ENCODE results near the gene CNTNAP2.

Gene CNTNAP2

DNA sequence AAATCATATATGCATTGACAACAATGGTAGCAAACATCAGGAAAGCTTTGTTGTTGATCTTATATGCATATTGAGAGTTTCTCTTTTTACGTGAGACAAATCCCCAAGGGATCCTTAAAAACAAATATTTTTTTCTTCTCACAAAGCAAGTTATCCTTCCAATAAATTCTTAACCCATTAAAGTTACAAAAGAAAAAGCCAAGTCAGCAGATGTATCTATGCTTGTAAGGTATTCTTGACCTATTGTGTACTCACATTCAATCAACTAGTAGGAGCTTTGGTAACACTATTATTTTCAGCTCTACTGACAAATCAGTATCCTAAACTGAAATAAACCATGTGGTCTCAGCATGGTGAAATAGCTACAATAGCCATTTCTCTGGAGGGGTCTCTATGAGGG lies 586.3 kb downstream of the CNTNAP2 start:
- no peak for TF ChIP-seq JUND (IDR thresholded peaks at IDR 0.05; ENCODE audit: low read depth)
- in situ Hi-C loops (cut with HindIII; ENCODE audit: low pct_unique_long_range_greater_than_20kb, low sequenced_read_pairs), result no loop called here
- no peak for DNase-seq (ENCODE audit: low read depth in 1 of 2, low spot score in 1 of 2)

DNA sequence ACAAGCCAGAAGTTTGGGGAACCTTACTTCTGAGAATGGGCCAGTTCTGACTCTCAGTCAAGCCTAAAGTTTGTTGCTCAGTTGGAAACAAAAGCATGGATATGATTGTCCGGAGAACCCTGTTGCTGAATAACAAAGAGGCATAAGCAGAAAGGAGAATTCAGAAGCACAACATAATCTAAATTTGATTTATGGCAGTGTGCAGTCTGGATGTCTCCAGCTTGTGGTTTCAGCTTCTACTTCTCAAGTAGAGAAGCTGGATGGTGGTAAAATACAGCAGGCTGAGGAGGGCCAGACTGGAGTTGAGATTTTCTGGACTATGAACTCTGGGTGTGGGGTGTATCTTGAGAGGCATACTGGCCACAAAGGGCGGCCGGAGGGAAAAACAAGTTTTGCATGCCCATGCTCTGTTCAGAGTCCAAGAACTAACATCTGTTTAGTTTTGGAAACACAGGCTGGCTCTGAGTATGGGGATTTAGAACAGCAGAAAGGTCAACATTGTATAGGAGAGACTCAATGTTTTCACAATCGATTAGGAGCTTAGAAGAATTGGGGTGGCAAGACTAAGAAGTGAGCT lies 592.9 kb downstream of the CNTNAP2 start:
- no peak for DNase-seq (ENCODE audit: low read depth in 1 of 2, low spot score in 1 of 2)
- no peak for TF ChIP-seq JUND (IDR thresholded peaks at IDR 0.05; ENCODE audit: low read depth)
- in situ Hi-C loops (cut with HindIII; ENCODE audit: low pct_unique_long_range_greater_than_20kb, low sequenced_read_pairs), result no loop called here

DNA sequence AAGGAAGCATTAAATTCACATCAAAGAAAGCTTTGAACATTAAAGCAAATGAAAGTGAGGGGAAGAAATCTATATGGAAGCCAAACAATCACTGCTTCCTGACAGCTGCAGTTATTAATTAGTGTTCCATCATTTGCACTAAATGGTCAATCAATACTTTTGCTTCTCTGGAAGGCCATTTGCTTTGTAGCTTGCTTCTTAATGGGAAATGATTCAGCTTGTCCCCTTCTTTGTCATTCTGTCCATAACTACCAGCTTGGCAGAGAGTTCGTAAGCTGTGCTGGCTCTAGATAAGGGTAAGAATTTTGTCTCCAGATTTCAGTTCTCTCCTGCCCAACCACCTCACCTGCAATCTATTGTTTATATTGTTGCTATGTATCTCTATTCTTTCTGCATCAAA lies 596.6 kb downstream of the CNTNAP2 start:
- no peak for TF ChIP-seq JUND (IDR thresholded peaks at IDR 0.05; ENCODE audit: low read depth)
- DNase-seq (ENCODE audit: low read depth in 1 of 2, low spot score in 1 of 2), result no peak
- in situ Hi-C loops (cut with HindIII; ENCODE audit: low pct_unique_long_range_greater_than_20kb, low sequenced_read_pairs), result no loop called here

DNA sequence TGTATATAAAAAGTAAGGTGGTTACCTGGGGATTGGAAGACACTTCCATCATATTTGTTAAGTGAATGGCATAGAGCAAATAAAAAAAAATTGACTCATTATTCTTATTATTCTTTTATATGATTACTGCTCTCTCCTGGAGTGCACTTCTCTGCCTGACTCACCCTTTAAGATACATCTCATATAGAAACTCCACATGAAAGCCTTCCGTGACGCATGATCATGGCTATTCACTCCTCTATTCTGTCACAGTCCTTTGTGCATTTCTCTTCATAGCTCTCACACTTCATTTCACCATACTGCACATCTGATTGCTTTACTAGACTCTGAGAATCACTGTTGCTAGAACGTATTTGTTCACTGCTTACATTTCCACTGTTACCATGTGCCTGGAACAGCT lies 597.3 kb downstream of the CNTNAP2 start:
- no peak for TF ChIP-seq JUND (IDR thresholded peaks at IDR 0.05; ENCODE audit: low read depth)
- DNase-seq (ENCODE audit: low read depth in 1 of 2, low spot score in 1 of 2), result no peak
- in situ Hi-C loops (cut with HindIII; ENCODE audit: low pct_unique_long_range_greater_than_20kb, low sequenced_read_pairs), result no loop called here

DNA sequence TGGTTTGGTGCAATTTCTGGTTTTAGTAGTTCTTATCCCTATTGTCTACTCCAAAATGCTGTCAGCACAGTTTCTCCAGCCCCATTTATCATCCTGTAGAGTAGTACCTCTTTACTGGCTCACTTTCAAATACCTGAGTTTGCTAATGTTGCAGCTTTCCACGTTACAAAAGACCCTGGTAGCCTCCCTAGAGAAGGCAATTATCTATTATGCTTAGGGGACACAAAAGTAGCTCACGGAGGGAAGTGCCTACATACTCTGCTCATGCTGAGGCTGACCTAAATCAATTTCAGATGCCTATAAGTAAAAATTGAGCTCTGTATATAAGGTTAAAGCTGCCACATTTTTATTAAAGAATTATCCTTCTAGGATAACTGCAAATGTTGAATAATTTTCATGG lies 603.6 kb downstream of the CNTNAP2 start:
- no peak for TF ChIP-seq JUND (IDR thresholded peaks at IDR 0.05; ENCODE audit: low read depth)
- DNase-seq (ENCODE audit: low read depth in 1 of 2, low spot score in 1 of 2), result no peak
- in situ Hi-C loops (cut with HindIII; ENCODE audit: low pct_unique_long_range_greater_than_20kb, low sequenced_read_pairs), result no loop called here

DNA sequence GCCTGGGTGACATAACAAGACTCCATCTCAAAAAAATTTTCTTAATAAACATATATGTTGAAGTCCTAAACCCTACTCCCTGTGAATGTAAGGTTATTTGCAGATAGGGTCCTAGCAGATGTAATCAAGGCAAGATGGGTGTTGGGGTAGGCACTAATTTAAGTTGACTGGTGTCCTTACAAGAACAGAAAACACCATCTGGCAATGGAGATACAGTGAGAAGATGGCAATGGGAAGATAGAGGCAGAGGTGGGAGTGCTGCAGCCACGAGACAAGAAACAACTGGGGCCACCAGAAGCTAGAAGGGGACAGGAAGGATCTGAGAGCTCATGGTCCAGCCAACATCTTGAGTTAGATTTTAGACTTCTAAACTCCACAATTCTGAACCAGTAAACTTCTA lies 606.4 kb downstream of the CNTNAP2 start:
- TF ChIP-seq JUND (IDR thresholded peaks at IDR 0.05; ENCODE audit: low read depth), result no peak
- in situ Hi-C loops (cut with HindIII; ENCODE audit: low pct_unique_long_range_greater_than_20kb, low sequenced_read_pairs), result no loop called here
- no peak for DNase-seq (ENCODE audit: low read depth in 1 of 2, low spot score in 1 of 2)

DNA sequence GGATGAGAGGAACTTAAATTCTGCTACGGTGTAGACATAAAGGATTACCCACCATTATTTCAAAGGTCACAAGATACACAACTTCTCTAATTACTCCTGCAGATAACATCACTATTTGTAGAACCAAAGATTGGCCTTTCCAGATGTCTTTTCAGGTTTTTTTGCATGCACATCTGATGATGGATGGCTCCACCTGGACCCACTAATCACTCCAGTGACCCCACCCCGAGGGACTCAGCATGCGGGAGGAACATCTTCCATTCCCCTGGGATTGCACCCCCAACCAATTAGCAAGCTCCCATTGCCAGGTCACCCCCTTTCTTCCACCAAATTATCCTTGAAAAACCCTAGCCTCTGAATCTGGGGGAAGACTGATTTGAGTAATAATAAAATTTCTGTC lies 608.9 kb downstream of the CNTNAP2 start:
- no peak for DNase-seq (ENCODE audit: low read depth in 1 of 2, low spot score in 1 of 2)
- in situ Hi-C loops (cut with HindIII; ENCODE audit: low pct_unique_long_range_greater_than_20kb, low sequenced_read_pairs), result no loop called here
- TF ChIP-seq JUND (IDR thresholded peaks at IDR 0.05; ENCODE audit: low read depth), result no peak

DNA sequence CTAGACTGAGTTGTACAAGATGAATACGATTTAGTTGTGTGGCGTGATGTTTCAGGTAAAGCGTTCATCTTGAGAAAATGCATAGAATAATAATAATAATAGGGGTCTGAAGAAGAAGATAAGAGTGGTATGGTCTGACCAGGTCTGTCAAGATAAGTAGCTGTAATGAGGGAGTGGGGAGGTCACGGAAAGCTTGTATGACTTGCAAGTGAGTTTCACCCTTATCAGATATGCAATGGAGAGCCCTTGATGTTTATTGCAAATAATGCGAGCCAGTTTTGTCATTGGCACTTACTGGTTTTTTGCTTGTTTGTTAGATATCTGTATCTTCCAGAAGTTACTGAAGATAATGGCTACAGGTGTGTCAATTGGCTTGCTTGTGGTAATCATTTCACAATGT lies 611.5 kb downstream of the CNTNAP2 start:
- TF ChIP-seq JUND (IDR thresholded peaks at IDR 0.05; ENCODE audit: low read depth), result no peak
- in situ Hi-C loops (cut with HindIII; ENCODE audit: low pct_unique_long_range_greater_than_20kb, low sequenced_read_pairs), result no loop called here
- no peak for DNase-seq (ENCODE audit: low read depth in 1 of 2, low spot score in 1 of 2)

DNA sequence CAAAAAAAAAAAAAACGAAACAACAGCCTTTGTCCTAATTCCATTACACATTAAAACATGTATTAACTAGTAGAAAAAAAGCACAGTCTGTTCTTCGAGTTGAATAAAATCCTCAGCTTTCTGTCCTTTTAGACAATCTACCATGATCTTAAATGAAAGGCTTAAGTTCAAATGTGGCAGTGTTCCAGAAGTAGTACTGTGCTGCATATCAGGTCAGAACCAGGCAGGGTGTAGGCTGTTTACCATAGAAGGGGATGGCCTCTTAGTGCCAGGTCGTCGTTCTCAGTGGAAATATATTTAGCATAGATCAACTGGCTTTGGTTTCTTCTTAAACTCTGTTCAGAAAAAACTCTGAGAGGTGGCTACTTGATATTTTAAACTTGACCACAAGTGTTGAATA lies 612.0 kb downstream of the CNTNAP2 start:
- no peak for DNase-seq (ENCODE audit: low read depth in 1 of 2, low spot score in 1 of 2)
- TF ChIP-seq JUND (IDR thresholded peaks at IDR 0.05; ENCODE audit: low read depth), result no peak
- in situ Hi-C loops (cut with HindIII; ENCODE audit: low pct_unique_long_range_greater_than_20kb, low sequenced_read_pairs), result no loop called here

DNA sequence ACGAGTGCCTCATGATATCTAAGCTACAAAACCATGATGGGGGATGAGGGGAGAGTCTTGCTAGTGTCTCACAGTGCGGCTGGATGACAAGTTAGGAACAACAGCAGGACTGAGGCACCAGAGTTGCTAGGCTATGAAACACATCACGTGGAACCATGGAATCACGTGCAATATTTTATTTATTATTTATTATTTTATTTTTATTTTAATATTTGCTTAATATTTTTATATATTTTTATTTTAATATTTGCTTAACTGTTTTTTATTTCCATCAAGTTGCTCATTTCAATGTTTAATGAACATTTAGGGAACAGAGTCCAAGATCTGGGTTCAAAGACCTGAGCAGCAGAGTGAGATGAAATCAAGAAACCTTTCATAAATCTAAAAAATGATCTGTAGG lies 614.6 kb downstream of the CNTNAP2 start:
- no peak for DNase-seq (ENCODE audit: low read depth in 1 of 2, low spot score in 1 of 2)
- no peak for TF ChIP-seq JUND (IDR thresholded peaks at IDR 0.05; ENCODE audit: low read depth)
- in situ Hi-C loops (cut with HindIII; ENCODE audit: low pct_unique_long_range_greater_than_20kb, low sequenced_read_pairs), result no loop called here

DNA sequence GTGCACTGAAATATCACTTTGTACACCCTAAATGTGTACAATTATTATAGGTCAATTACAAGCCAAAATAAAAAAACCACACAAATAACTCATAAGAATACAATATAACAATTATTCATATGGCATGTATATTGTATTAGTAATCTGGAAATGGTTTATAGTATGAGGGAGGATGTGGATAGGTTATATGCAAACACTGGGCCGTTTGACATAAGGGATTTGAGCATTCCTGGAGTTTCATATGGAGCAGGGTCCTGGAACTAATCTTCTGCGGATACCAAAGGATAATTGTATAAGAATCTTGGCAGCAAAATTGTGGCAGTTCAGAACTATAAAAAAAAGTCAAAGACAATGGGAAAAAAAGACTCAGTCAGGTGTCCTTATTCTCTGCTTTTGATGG lies 619.4 kb downstream of the CNTNAP2 start:
- no peak for DNase-seq (ENCODE audit: low read depth in 1 of 2, low spot score in 1 of 2)
- in situ Hi-C loops (cut with HindIII; ENCODE audit: low pct_unique_long_range_greater_than_20kb, low sequenced_read_pairs), result no loop called here
- TF ChIP-seq JUND (IDR thresholded peaks at IDR 0.05; ENCODE audit: low read depth), result no peak

DNA sequence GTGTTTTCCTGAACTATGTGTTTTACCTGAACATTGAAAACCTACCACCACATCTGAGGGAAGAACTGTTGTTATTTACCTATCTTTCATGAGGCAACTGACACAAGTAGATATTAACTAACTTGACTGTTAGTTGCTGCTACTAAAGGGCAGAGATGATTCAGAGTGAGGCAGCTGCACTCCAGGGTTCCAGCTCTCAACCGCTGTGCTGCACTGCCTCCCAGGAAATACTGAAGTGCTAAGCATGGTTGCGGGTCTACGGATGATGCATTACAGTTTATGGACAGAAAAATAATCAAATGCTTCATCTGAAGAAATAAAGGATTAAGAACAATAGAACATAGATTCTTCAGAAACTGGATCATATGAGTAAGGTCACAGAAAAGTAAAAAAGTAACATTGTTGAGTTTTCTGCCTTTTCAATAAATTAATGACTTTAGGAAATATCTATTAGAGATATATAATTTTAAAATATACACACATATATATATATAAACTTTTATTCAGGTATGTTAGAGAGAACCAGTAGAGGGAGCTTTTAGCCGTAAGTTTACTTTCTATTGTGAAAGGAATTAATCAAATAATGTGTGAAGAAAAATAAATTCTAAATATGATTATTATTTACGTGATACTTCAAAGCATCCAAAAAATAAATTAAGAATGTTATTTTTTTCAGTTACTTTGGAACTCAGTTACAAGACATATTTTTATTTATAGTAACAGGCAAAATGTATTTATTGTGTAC lies 620.0 kb downstream of the CNTNAP2 start:
- DNase-seq (ENCODE audit: low read depth in 1 of 2, low spot score in 1 of 2), result peak in 1 of 2 experiments; percentile 5
- no peak for TF ChIP-seq JUND (IDR thresholded peaks at IDR 0.05; ENCODE audit: low read depth)
- in situ Hi-C loops (cut with HindIII; ENCODE audit: low pct_unique_long_range_greater_than_20kb, low sequenced_read_pairs), result no loop called here

DNA sequence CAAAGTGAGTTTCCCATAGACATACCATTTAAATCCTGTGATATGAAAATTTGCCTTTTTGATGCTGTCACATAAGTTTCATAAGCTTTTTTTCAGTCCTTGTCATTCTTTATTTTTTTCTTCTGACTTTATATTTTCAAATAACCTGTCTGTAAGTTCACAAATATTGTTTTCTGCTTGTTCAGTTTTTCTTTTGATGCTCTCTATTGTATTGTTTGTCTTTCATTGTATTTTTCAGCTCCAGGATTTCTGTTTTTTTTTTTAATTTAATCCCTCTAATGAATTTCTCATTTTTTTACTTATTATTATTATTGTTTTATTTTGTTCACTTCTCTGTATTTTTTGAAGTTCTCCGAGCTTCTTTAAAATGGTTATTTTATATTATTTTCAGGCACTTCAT lies 623.4 kb downstream of the CNTNAP2 start:
- no peak for TF ChIP-seq JUND (IDR thresholded peaks at IDR 0.05; ENCODE audit: low read depth)
- in situ Hi-C loops (cut with HindIII; ENCODE audit: low pct_unique_long_range_greater_than_20kb, low sequenced_read_pairs), result no loop called here
- no peak for DNase-seq (ENCODE audit: low read depth in 1 of 2, low spot score in 1 of 2)

DNA sequence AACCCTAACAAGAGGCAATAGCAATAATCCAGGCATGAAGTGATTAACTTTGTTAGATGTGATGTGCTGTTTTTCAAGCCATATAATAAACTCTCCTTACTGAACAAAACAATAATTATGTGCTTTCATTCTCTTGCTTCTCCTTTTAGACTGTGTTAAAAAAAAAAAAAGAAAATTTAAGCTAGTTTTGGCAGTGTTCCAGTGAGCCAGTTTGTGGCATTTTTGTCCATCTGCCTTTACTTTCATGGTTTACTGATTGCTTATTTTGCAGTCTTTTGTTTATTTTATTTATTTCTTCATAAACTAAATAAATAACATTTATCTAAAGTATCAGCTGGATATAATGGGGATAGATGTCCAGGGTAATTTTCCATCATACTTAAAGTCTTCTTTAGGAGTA lies 625.3 kb downstream of the CNTNAP2 start:
- in situ Hi-C loops (cut with HindIII; ENCODE audit: low pct_unique_long_range_greater_than_20kb, low sequenced_read_pairs), result no loop called here
- DNase-seq (ENCODE audit: low read depth in 1 of 2, low spot score in 1 of 2), result no peak
- TF ChIP-seq JUND (IDR thresholded peaks at IDR 0.05; ENCODE audit: low read depth), result no peak

Data from T47D (cell line).